GM21723 (cell line): Measurements from ENCODE around the gene MSL2.
"Not testable (repeated sequence)": the region's sequence is repeated elsewhere in the genome, so short reads cannot be mapped to it uniquely, and the experiment has no call there.

Experiments
- ATAC-seq: cut with Tn5 transposase; IDR thresholded peaks from one replicate; pipeline ENCODE4 v1.9.1; 2021; ENCODE audit warnings: mild to moderate bottlenecking, moderate library complexity; ENCODE audit not compliant: unreplicated experiment

The MSL2 gene

DNA sequence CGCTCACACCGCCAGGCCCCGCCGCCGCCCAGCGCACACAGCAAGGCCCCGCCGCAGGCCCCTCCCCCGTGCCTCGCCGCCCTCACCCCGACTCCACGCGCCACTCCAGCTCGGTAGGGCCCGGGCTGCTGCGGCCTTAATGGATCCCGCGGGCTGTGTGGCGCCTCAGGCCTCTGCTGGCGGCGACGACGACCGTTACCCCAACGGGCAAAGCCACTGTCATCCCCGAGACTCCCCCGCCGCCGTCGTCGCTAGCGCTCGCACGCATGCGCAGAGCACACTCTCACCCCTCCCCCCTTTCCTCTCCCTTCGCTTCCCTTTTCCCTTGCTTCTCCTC lies at the start of gene MSL2:
Gene MSL2, minus strand, starts transcription at position 272 of the 337 bp plus-strand sequence. CDS start 1,222 bp downstream, outside the sequence.
- no peak for ATAC-seq

DNA sequence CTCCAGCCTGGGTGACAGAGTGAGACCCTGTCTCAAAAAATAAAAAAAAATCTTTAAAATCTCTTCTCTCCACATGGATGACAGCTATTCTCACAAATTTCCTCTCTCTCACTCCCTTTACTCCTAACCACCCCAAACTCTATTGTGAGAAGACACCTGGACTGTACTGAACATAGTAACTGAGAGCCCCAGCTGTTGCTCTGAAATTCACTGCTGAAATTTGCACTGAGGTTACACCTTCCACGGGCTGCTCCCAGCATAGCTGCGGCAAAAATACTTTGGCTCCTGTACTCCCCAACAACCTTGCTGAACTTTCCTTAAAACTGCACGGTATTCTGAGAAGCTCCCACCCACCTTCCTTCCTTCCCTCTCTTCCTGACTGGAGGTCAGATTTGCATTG lies 49.6 kb upstream of the MSL2 start:
- ATAC-seq = no peak

DNA sequence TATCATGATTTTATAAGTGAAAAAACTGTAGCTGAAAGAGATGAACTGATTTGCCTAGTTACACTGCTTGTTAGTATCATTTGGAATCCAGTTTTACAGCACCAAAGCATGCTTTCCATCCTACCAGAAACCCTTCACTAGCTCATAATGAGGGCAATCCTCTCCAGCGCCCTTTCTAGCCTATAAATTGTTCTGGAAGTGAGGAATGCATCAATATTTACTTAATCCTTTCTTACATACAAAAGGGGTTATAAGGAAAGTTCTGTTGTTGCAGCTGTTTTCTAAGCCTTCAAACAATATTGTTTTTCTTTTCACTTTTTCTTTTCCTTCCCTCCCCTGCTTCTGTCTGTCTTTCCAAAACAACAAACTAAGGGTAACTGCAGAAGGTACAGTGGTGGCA lies 43.0 kb upstream of the MSL2 start:
- ATAC-seq = no peak

GRCh38 chr3:136237961-136238649 lies 42.0 kb upstream of the MSL2 start:
- ATAC-seq = no peak

DNA sequence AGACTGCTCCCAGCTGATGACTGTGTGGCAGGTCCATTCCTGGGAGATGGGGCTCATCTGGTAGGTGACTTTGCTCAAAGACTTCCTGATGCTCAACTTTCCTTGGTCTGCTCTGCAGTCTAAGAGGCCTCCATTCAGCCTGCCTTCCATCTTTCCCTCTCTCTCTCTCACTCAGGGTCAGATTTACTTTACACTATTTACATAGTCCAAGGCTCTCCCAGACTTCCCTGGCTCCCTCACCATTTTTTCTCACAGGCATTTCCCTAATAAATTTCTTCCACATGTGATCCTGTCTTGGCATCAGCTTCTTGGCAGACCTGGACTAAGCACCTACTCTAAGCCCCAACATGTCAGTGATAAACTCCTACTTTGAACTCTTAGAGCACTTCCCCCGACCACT lies 41.0 kb upstream of the MSL2 start:
- ATAC-seq = no peak

GRCh38 chr3:136236109-136236508 lies 40.0 kb upstream of the MSL2 start:
- no peak for ATAC-seq

GRCh38 chr3:136235545-136235944 lies 39.4 kb upstream of the MSL2 start:
- ATAC-seq = no peak

DNA sequence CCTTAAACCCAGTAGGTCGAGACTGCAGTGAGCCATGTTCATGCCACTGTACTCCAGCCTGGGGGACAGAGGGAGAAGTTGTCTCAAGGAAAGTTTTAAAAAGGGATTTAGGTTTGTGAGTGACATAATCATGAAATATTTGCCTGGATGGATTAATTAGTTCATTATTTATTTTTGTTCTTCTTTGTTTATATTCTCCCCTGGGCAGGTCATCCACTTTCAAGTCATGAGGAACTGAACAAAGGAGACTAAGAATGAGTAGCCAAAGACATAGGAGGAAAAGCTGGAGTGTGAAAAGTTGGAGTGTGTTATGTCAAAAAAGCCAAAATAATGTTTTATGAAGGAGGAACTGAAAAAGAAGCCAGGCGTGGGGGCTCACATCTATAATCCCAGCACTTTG lies 36.3 kb upstream of the MSL2 start:
- no peak for ATAC-seq

DNA sequence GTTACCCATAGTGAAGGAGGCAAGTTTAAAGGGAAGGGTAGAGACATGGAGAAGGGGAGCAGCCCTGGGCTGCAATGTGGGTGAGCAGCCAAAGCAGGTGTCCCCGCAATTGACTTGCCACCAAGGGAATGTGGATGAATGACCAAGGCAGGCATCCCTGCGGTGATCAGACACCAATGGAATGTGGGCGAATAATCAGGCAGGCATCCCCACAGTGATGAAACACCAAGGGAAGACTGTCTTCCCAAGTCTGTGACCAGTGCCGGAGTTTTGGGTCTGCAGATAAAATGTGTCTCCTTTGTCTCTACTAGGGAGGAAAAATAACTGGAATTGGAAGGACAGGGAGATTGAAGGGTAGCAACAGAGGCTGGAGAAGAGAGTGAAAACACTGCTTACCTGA lies 26.6 kb upstream of the MSL2 start:
- ATAC-seq = not testable (repeated sequence)

- ATAC-seq = no peak
Observed at GRCh38 chr3:136211547-136211946, 15.4 kb upstream of the MSL2 start.

- ATAC-seq = no peak
Observed at GRCh38 chr3:136209921-136210320, 13.8 kb upstream of the MSL2 start.

DNA sequence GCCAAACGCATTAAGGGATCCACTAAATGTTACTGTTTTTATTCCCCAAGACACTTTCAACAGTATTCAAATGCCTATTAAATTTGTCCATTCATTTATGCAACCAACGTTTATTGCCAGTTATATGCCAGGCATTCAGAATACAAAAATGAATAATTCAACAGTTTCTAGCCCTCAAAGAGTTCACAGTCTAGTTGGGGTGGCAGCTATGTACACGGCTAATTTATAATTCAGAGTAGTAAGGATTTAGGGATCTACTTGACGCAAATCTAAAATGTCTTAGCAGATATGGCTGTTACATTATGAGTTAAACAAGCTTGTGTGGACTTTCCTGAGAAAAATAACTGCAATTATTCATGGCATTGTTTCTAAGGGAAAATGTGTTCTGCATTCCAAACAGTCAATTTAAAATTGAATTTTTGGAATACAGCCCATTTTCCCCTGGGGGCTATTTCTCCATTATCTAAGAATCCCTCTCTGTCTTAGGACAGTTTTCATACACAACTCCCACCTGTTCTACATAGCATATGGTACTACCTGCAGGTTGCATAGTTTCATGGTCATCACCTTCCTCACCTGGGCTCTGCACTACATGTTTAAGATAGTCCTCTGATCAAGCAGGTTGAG lies 11.5 kb upstream of the MSL2 start:
- ATAC-seq = no peak

DNA sequence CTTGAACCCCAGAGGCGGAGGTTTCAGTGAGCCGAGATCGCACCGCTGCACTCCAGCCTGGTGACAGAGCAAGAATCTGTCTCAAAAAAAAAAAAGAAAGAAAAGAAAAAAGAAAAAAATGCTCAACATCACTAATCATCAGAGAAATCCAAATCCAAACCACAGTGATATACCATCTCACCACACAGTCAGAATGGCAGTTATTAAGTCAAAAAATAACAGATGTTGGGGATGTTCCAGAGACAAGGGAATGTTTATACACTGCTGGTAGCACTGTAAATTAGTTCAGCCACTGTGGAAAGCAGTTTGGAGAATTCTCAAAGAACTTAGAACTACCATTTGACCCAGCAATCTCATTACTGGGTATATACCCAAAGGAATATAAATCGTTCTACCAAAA lies 3.1 kb upstream of the MSL2 start:
- ATAC-seq = not testable (repeated sequence)

GRCh38 chr3:136198462-136199078 lies 2.4 kb upstream of the MSL2 start:
- not testable (repeated sequence) for ATAC-seq

GRCh38 chr3:136197159-136197793 lies 1.1 kb upstream of the MSL2 start:
- no peak for ATAC-seq

DNA sequence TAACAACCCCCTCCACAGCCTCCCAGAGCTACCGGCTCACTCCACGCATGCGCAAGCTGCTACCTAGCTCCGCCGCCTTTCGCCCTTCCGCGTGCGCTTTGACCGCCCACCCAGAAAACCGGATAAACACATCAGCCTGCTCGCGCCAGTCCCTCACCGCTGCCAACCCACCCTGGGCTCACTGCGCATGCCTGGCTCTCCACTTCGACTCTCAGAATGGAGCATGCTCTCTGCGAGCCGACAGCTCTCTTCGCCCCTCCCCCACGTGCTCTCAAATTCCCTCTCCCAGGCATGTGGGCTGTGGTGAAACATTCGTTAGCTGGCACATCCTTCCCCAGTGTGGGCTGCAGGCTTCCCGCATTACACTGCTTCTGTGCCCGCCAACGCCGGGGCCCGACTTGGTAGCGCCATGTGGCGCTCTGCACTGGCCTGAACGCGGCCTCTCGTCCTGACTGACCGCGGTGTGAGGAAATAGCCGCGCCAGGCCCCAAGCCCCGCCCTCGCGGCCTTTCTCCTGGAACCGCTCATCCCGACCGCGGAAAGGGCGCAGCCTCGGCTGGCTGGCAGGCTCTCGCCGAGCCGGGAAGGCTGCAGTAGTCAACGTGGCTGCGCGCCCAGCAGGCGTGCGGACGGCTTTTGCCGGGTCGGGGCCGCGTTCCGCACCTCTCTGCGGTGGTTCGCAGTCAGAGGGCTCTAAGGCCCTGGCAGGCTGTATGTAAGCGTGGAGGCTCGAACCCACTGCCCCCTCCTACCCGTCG lies 445 bp upstream of the MSL2 start:
- ATAC-seq = peak; percentile 67

DNA sequence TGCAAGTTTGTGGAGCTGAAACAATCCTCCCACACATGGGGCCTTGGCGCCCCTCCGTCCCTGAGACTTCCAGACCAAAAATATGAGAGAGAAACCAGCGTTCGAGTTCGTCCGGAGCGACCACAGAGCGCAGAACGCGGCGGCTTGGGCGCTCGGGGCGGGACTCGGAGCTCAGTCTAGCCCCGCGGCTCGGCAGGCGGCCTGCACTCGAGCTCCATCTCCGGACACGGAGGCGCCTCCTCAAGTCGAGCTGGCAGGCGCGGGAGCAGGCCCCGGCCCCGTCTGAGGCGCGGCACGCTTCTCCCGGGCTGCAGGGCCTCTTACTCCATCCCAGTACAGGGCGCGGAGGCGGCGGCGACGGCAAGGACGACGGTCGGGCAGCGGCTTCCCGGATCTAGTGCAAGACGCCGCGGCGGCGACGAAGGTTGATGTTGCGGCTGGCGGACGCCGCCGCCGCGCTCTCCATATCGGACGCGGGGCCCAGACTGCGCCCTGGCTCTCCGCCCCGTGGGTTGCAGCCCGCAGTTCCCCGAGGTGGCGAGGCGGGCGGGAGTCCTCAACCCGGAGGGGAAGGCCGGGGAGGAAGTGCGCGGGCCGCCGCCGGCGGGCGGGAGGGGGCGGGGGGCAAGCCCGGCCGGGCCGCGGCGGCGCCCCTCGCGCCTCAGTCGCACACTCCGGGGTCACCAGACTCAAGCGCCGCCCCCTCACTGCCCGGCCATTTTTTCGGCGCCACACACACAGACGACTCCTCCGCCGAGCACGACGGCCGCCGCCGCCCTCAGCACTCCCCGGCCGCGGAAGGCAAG lies 674 bp downstream of the MSL2 start:
- peak; percentile 43 for ATAC-seq

DNA sequence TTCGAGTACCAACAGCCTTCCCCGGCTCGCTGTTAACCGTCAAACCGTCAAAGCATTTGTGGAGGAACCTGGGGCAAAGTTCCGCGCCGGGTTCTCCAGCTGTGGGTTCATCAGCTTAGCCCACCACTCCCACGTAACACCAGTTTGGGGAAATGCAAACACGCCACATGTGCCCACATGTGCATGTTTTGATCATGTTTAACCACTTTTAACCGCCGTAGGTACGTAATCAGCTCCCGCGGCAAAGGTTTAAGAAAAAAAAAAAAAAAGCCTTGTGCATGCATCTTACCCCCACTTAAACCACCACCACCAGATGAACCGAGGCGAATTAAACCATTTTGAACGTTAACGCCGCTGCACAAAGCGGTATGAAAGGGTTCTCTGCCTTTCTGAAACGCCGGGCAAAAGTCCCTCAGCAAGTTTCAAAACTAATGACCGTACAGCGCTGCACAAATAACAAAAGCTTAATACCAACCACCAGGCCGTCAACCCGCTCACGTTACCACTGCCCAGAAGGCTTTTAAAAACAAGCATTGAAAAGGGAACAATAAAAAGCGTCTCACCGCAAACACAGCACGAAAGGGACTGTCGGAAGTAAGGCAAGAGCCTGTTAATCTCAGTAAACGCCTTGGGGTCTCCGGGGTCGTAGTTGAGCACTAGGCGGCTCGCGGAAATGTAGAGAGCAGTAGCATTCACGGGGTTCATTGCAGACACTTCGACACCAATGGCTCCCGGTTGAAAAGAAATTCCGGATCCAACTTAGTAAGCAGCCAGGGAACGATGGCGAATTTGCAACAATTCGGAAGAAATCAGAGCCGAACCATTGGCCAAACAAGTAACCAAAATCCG lies 1.5 kb downstream of the MSL2 start:
- ATAC-seq = no peak

DNA sequence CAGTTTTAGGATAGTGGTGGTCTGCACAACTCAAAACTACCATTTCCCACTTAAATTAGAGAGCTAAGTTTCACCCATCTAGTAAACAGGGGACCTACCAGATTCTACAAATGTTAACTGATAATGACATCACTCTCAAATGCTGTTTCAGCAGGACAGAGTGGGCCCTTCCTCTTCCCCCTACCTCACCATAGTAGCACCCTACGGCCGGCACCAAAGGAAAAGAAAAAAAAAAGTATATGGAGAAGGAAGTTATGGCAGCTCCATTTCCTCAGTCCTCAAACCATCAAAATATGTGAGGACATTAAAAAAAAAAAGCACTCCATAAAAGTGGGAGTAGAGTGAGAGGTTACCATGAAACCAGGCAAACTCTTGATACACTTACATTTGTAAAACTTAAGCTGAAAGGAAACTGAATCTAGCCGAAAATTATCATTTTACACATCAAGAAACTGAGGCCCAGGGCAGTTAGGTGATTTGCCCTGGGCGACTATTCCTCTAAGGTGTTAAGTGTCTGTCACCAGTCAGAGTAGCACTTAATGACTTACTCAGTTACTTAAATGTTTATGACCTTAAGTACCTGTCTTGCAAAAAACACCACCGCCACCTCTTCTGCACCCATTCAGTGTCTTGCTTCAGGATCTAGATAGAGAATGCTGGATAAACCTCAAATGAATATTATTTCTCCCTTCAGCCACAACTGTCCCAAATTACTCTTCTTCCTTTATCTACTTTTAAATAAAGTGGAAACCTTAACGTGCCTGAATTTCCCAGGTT lies 2.7 kb downstream of the MSL2 start:
- ATAC-seq = no peak
